ENCODE measurements around the gene ELMOD3. TPM values are rescaled to one million over a fixed set of nuclear protein-coding genes. Genes with fewer than 3 reads are reported as not detected.

The ELMOD3 gene
- polyA plus RNA-seq, 3 donors: 6.1 to 53.3 (median 7.2) TPM

DNA sequence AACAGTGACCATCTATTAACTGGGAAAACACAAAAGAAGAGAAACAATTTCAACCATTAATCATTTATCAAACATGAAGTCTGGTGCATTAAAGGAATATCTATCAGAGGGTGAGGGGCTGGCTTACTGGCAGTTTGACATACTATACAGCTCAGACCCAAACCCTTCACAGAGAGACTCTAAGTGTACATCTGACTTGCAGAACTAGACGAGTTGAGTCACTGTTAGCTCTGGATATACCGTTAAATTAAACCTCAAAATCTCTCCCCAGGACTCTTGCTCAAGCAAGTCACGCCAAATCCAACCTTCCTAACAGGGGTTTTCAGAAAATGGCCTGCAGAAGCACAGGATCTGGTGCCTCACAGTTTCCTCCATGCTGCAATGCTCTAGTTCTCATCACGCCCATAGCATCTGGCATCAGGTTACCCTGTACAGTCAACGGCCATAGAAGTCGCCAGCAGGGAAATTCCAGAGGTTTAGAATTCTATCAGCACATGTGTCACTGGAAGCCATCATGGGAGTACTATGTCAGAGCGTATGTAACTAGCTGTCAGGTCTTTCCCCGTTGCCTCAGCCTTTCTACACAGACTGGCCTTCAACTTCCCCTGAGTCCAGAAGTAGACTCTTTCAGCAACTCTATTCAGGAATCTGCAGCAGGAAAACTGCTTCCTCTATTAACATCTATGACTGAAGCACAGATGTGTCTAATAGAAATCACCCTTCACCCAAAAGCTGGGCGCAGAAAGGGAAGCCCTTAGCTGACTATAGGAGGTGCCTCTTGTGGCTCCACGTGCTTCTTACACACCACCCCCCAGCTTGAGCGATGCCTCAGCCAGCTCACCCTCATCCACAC lies 36.1 kb upstream of the ELMOD3 start:
- Histone ChIP-seq H3K27ac (ENCODE audit: low read depth in 1 of 2, low read length in 2 of 2) (peak overlapping the region; percentile 30 to 71), H3K9ac (ENCODE audit: insufficient read depth, low read length, poor library complexity, severe bottlenecking) (no peak overlapping the region), H4K20me1 (ENCODE audit: insufficient read depth, low read length) (peaks cover 100% of the 10 kb centered on the region), H3K4me2 (replicated peaks; ENCODE audit: extremely low read depth, low read length, poor library complexity, severe bottlenecking) (peak overlapping the region; percentile 6), H3K36me3 (replicated peaks in 1 of 2; ENCODE audit: control insufficient read depth in 1 of 2, insufficient read depth in 2 of 2, low read length in 2 of 2) (peaks cover 84 to 93% of the 10 kb centered on the region in 2 donors), H3K9me3 (replicated peaks in 1 of 2; ENCODE audit: control insufficient read depth in 1 of 2, insufficient read depth in 1 of 2, low read length in 2 of 2) (no peaks in the 10 kb centered on the region), H3K4me3 (replicated peaks in 1 of 3; ENCODE audit: low read depth in 2 of 3, low read length in 3 of 3) (no peak overlapping the region), H2AFZ (ENCODE audit: insufficient read depth, low read depth, low read length, poor library complexity, severe bottlenecking) (no peak overlapping the region), H3K4me1 (ENCODE audit: control insufficient read depth in 1 of 2, insufficient read depth in 2 of 2, low read length in 2 of 2) (peaks cover 48 to 55% of the 10 kb centered on the region in 2 donors), H3K27me3 (ENCODE audit: control insufficient read depth in 2 of 2, insufficient read depth in 2 of 2, low read length in 2 of 2) (no peaks in the 10 kb centered on the region), H3K79me2 (ENCODE audit: insufficient read depth, low read length) (peaks cover 64% of the 10 kb centered on the region)
- Mint-ChIP-seq H3K4me1 (peaks cover 56% of the 10 kb centered on the region), H3K27ac (peak overlapping the region; percentile 58 to 90 (median 80)), H3K27me3 (ENCODE audit: low read depth in 3 of 3) (peaks cover 0 to 3% (median 0%) of the 10 kb centered on the region in 3 donors), H3K9me3 (no peaks in the 10 kb centered on the region), H3K36me3 (peaks cover 77 to 90% of the 10 kb centered on the region in 2 donors), H3K4me3 (no peak overlapping the region)
- intact Hi-C loops (cut with micrococcal nuclease): no loop called here
- DNase-seq: peak; percentile 60 to 85 (median 67)
- WGBS (ENCODE audit: insufficient coverage): 26% methylated on average over 9 of the region's 11 CpGs
- TF ChIP-seq, protein P1, sequence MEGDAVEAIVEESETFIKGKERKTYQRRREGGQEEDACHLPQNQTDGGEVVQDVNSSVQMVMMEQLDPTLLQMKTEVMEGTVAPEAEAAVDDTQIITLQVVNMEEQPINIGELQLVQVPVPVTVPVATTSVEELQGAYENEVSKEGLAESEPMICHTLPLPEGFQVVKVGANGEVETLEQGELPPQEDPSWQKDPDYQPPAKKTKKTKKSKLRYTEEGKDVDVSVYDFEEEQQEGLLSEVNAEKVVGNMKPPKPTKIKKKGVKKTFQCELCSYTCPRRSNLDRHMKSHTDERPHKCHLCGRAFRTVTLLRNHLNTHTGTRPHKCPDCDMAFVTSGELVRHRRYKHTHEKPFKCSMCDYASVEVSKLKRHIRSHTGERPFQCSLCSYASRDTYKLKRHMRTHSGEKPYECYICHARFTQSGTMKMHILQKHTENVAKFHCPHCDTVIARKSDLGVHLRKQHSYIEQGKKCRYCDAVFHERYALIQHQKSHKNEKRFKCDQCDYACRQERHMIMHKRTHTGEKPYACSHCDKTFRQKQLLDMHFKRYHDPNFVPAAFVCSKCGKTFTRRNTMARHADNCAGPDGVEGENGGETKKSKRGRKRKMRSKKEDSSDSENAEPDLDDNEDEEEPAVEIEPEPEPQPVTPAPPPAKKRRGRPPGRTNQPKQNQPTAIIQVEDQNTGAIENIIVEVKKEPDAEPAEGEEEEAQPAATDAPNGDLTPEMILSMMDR (IDR thresholded peaks at IDR 0.05): no peak

DNA sequence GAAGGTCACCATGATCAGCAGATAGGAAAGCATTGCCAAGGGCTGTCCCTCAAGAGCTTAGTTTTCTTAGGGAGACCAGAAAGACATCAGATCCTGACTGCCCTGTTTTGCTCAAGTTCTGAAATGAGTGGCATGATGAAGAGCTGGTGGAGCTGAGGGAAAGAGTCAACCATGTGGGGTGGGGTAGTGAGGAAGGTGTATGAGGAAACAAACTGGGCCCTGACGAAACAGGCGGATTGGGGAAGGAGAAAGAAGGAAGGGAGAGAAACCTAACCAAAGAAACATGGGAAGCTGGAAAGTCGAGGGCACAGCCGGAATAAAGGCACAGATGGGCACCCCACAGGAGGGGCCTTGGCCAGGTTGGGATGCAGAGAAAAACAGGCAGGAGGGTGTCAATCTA lies 34.8 kb upstream of the ELMOD3 start:
- H3K4me3 Mint-ChIP-seq: no peak overlapping the region
- peaks cover 82 to 90% of the 10 kb centered on the region in 2 donors for H3K36me3 Mint-ChIP-seq
- 33% methylated on average over 1 of the region's 4 CpGs for WGBS (ENCODE audit: insufficient coverage)
- peak overlapping the region; percentile 2 to 87 (median 75) for H3K27ac Mint-ChIP-seq
- peaks cover 0 to 3% (median 0%) of the 10 kb centered on the region in 3 donors for H3K27me3 Mint-ChIP-seq (ENCODE audit: low read depth in 3 of 3)
- intact Hi-C loops (cut with micrococcal nuclease): loop anchor here in 1 of 2 donors (10.0 kb wide), 1 partner anchor 85 kb away; no protein-coding TSS in a partner anchor
- Histone ChIP-seq H3K9me3 (replicated peaks in 1 of 2; ENCODE audit: control insufficient read depth in 1 of 2, insufficient read depth in 1 of 2, low read length in 2 of 2) (no peaks in the 10 kb centered on the region), H3K4me3 (replicated peaks in 1 of 3; ENCODE audit: low read depth in 2 of 3, low read length in 3 of 3) (peak overlapping the region in 1 of 3 experiments; percentile 13), H3K79me2 (ENCODE audit: insufficient read depth, low read length) (peaks cover 77% of the 10 kb centered on the region), H3K9ac (ENCODE audit: insufficient read depth, low read length, poor library complexity, severe bottlenecking) (no peak overlapping the region), H3K36me3 (replicated peaks in 1 of 2; ENCODE audit: control insufficient read depth in 1 of 2, insufficient read depth in 2 of 2, low read length in 2 of 2) (peaks cover 86 to 94% of the 10 kb centered on the region in 2 donors), H3K4me2 (replicated peaks; ENCODE audit: extremely low read depth, low read length, poor library complexity, severe bottlenecking) (peak overlapping the region; percentile 17), H2AFZ (ENCODE audit: insufficient read depth, low read depth, low read length, poor library complexity, severe bottlenecking) (no peak overlapping the region), H3K4me1 (ENCODE audit: control insufficient read depth in 1 of 2, insufficient read depth in 2 of 2, low read length in 2 of 2) (peaks cover 61 to 69% of the 10 kb centered on the region in 2 donors), H3K27me3 (ENCODE audit: control insufficient read depth in 2 of 2, insufficient read depth in 2 of 2, low read length in 2 of 2) (no peaks in the 10 kb centered on the region), H4K20me1 (ENCODE audit: insufficient read depth, low read length) (peaks cover 100% of the 10 kb centered on the region), H3K27ac (ENCODE audit: low read depth in 1 of 2, low read length in 2 of 2) (peak overlapping the region in 1 of 2 donors; percentile 63)
- TF ChIP-seq, protein P1 (IDR thresholded peaks at IDR 0.05): no peak
- peaks cover 69% of the 10 kb centered on the region for H3K4me1 Mint-ChIP-seq
- peak; percentile 17 to 66 (median 37) for DNase-seq
- no peaks in the 10 kb centered on the region for H3K9me3 Mint-ChIP-seq
